Inferior parietal cortex (tissue), 1 donor: Measurements from ENCODE around the gene CACNG1.

Experiments
- DNase-seq: peaks from one replicate; pipeline ENCODE4 v3.0.0-alpha.2; 2016; ENCODE audit errors: extremely low spot score

CACNG1 gene, protein sequence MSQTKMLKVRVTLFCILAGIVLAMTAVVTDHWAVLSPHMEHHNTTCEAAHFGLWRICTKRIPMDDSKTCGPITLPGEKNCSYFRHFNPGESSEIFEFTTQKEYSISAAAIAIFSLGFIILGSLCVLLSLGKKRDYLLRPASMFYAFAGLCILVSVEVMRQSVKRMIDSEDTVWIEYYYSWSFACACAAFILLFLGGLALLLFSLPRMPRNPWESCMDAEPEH

DNA sequence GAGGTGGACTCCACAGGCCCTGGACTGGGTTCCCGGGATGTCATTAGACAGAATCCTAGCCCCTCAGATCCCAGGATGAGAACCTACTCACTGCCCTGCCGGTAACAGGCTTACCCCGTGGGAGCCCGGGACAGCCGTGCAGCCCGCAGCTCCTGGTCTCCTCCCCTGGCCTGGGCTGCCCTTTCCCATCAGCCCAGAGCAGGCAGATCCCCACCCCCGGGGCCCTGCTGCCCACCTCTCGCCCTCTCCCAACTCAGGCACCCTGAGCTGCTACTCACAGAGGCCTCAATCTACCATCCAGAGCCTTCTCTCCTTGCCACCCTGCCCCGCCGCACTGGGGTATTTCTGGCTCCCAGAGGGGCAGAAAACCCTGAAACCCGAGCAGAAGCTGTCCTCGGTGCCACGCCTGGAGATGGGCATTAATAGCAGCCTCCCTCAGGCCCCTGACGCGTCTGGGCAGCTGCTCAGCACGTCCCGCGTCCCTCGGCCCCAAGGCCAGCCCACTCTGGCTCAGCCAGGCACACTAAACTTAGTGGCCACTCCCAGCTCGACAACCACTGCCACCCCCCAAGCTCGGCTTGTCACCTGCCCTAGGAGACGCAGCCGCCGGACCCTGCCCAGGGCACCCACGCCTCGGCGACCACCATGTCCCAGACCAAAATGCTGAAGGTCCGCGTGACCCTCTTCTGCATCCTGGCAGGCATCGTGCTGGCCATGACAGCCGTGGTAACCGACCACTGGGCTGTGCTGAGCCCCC, at the start of gene CACNG1:
CACNG1 (plus strand) TSS at position 539 of the 757 bp plus-strand sequence; CDS start at position 646, 107 bp downstream.
- no peak for DNase-seq

DNA sequence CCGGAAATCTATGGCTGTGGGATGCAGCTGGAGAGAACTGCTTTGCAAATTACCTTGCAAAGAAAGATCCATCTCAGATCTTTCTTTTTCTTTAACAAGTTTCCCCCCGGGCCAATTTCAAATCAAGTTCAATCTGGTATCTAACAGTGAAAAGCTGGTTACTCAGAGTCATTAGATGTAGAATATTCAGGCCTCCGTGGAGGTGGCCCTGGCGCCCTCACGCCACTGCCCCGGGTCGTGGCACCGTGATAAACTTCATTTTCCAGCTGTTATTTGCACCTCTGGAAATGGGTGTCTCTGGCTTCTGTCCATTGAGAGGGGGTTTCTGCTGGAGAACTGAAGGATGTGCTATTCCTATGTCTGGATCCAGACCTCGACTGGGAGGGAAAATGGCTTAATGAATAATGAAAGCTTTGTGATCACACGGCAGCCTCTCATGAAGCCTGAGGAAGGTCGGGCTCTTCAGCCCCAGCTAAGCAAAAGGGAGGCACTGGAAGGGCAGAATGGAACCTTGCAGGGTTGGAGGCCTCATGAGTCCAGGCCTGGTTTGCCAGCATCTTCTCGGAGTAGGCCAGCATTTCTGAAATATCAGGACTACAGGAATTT, 49.3 kb upstream of the CACNG1 start:
- no peak for DNase-seq

DNA sequence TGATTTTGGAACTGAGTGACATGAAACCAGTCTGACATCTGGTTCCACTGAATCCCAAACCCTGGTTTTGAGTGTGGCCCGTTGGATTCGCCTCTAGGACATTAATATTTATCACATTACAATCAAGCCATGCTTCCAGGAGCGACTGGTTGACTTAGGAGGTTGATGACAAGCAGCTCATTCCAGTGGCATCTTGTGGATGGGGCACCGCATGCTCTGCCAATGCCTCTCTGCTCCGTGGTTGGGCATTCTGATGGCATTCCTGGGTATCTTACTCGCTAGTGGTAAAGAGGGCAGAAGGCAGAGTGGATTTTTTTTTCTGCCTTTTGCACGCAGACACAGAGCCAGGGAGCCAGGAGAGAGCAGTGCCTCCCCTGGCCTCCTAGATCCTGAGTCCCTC, 48.4 kb upstream of the CACNG1 start:
- DNase-seq: no peak

DNA sequence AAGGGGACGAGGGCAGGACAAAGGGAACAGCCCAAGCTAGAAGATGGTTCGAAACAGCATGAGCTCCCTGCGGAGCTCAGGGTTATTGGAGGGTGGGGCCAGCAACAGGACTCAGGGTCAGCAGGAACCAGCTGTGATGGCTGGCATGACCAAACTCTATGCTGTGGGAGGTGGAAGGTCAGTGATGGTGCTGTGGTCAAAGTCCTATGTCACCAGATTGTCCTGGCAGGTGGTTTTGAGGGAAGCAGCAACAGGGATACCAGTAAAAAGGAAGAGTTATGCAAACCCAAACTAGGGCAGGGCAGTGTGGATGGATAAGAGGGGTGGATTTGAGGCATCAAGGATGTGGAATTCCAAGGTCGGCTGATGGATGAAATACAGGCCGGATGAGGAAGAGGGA, 47.4 kb upstream of the CACNG1 start:
- no peak for DNase-seq

DNA sequence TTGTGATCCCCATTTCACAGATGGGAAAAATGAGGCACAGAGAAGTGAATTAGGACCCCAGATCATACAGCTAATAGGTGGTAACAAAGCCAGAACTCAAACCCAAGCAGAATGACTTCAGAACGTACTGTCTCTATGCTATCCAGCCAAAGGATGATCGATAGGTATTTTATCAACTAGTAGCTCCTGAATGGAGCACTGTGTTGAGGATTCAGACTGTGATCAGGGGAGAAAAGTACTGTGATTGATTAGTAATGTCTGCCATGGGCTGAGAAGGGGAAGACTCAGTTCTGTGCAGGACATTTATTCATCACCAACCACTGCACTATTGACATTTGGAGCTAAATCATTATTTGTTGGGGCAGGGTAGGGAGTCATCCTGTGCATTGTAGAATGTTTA, 41.1 kb upstream of the CACNG1 start:
- no peak for DNase-seq

DNA sequence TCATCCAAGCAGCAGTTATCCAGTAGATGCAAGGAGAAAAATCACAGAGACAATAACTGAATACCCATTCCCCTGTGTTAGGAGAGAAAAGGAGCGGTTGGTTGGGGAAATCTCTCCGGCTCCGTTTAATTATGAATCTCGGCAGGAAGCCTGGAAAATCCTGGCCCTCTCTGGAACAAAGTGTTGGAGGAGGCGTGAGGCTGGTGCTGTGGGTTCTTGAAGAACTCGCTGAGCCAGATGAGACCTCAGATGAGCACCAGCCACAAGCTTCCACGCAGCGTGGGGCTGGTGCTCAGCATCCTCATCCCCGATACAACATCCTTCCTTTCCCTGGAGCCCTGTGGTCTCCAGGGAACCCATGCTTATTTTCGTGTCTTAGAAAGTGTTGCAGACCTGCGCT, 40.2 kb upstream of the CACNG1 start:
- peak; percentile 49 for DNase-seq

DNA sequence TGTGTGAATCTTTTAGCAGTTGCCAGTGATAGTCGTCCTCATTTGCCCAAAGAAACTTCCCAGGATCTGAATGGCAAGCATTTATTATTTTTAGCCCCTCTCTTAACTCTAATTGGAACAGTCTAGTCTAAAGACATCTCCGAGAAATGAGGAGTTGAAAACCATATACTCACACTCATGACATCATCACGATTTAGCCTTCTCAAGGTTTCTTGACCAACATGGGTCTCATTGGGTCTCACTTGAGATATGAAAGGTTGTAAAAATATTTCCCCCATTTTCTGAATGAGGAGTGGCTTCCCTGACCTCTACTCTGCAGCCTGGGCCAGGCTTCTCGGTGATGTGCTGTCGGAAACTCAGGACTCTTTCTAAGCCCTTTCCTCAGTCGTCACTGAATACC, 37.1 kb upstream of the CACNG1 start:
- DNase-seq: no peak

DNA sequence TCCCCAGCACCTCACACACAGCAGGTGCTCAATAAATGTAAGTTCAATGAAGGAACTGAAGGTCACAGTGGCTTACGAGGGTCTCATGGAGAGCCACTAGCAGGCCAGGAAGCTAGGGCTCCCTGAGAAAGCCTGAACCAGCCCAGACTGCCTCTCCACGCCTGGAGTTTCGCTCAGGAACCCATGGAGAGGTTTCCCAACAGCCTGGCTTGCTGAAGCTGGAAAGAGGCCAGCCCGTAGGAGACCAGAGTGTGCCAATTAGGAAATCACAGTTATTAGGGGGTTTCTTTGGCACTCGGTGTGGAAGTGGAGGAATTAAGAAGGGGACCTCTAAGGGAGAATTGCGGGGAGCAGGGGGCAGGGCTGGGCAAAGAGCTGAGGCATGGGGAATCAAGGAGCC, 36.3 kb upstream of the CACNG1 start:
- DNase-seq: no peak

DNA sequence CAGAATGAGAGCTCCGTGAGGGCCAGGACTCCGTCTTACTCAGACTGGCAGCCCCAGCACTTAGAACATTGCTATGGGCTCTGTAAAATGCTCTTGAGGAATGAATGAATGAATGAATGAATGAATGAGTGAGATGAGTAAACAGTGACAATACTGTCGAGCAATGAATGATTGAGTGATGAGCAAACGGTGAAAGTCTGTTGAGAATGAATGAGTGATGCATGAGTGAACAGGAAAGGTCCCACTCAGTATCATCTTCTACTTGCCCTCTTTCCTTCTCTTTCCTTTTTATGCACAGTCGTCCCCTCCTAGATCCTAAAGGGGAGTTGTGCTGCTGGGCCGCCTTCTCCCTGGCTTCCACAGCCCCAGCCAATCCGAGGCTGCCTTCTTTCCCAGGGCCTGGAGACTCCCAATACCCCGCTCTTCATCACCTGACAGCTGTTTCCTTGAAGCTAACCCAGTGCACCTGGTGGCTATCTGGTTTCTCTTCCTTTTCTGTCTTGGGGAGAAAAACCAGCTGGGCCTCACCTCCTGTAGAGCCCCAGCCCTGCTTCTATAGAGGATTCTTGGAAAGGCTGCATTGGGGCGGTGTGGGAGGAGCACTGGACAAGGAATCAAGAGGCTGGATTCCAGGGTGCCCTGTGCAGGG, 32.7 kb upstream of the CACNG1 start:
- no peak for DNase-seq

DNA sequence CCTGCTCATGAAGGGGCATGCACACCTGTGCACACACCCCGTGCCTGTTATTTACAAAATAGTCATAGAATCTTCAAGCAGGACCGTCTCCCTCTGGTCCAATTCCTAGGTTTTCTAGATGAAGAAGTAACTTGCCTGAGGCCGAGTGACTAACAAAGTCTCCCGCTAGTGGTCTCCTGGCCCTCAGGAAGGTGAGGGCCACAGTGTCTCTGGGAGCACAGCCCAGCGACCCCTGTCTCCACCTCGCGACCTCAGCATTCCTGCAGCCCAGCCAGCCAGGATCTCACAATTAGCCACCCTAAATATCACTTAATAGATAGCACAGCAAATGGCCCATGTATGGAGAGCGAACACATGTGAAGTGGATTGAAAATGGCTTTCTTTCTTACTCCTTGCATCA, 30.5 kb upstream of the CACNG1 start:
- DNase-seq: no peak

DNA sequence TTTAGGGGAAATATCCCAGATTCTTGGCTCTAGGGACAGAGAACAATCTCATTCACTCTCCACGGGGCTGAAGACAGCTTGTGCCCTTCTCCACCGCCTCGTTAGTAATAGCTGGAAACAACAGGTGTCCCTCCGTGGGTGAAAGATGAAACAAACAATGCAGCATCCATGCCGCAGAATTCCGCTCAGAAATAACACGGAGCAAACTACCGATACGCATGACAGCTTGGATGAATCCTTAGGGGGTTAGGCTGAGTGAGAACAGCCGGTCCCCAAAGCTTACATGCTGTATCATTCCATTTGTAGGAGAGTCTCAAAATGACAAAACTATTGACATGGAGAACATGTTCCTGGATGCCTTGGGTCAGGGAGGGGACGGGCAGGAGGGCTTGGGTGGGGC, 29.4 kb upstream of the CACNG1 start:
- no peak for DNase-seq

DNA sequence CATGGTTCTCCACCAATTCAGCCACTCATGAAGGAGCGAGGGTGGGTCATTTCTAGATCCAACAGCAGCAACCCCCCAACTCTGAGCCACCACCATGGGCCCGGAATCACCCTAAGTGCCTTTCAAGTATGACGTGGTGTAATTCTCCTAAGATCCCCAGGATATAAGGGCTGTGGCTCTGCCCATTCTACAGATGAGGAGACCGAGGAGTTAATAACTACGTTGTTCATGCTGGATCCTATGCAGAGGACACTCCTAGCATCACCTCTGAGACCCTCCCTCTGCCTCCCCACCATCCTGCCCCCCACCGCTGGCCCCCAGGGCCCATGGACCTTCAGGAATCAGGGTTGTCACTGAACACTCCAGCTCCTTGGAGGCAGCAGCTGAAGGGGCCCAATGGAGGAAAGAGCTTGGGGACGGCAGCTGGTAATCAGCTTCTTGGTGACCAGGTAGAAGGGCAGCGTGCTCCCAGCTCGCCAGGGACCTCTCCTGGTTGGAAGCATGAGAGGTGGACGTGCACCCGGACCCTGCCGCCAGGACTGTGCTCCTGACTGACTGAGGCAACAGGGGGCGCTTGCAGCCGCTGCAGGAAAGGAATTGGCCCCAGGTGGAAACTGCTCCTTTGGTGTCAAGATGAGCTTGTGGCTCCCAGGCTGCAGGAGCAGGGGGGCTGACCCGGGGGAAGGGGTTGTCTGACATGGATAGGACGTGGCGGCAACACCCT, 28.2 kb upstream of the CACNG1 start:
- DNase-seq: no peak

DNA sequence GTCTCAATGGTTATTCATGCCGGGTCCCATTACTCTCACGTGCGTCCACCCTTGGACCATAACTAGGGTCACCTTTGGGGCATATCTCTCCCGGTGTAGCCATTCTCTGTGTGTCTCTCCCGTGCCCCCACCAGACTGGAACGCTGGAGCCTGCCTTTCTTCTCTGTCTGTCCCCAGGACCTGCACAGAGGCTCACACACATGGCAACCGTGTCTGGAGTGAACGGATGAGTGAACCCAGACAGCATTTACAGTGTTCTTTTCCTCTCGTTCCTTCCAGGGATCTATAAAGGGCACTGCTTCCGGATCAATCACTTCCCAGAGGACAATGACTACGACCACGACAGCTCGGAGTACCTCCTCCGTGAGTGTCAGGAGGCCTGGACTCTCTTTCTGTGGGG, 26.4 kb upstream of the CACNG1 start:
- DNase-seq: no peak

DNA sequence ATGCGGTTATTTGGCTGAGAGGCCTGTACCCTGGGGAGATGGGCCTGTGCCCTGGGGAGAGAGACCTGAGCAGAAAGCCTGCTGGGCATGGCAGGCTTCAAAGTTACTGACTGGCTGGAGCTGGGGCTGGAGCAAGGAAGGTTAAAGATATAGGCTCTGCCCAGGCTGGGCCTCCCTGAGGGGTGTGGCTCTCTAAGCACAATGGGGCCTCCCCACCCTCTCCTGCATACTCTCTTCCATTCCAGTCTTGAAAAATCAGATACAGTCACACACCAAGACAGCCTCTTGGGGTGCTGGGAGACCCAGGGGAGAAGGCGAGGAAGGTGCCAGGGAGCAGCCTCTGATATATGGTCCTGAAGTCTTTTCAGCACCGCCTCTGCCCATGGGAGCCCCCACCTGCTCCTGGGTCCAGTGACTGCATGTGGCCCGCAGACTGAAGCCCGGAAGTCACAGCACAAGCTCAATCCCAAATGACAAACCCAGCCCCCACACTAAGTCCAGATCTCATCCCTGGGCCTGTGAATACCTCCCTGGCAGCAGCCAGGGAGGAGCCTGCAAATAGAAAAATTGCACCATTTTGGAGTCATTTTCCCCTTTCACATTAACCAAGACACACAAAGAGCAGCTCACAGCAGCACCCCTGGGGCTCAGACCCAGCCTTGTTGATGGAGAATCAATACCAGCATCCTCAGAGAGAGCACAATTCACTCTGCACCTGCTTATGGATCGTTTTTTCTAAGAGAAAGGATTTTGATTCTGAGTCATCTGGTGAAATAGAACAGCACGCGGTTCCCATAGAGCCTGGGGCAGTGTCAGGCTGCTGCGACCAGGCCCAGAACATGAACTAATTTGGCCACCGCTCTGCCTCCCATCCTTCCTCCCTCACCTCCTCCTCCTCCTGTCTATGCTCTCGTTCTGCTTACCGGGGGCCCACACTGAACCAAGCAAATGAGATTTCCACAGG, 25.6 kb upstream of the CACNG1 start:
- no peak for DNase-seq

DNA sequence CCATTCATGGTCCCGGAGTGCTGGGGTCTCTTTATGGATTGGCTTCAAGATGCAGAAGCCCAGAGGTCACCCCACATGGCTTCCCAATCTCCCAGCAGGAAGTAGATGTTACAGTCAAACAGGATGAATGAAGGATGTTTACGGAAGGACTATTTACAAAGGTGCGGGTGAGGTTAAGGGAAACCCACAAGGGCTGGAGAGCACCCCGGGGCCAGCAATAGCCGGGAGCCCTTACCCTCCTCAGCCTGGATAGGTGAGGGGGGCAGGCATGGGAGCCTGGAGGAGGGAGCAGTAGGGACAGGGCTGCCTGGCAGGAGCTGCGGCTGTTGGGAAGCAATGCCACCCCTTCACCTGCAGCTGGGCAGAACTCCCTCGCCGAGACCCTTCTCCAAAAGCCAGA, 24.5 kb upstream of the CACNG1 start:
- DNase-seq: no peak

DNA sequence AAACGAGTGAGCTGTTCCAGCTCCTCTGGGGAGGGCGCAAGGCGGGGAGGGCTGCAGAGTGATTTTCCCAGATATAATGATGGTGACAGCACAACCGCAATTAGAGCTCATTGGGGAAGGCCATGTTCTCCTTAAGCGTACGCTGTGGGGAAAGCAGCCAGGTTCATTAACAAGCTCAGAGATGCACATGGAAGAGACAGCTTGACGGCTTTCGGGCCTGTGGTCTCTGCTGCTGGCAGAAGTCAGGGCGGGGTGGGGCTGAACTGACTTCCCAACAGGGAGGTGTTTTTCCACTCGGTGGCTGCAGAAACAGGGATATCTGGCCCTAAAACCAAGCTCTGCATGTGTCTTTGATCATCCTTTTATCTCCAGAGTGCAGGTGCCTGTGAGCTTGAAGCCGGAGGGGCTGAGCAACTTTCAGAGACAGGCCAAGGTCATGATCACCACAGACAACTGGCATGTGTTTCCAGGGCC, 24.0 kb upstream of the CACNG1 start:
- DNase-seq: no peak

DNA sequence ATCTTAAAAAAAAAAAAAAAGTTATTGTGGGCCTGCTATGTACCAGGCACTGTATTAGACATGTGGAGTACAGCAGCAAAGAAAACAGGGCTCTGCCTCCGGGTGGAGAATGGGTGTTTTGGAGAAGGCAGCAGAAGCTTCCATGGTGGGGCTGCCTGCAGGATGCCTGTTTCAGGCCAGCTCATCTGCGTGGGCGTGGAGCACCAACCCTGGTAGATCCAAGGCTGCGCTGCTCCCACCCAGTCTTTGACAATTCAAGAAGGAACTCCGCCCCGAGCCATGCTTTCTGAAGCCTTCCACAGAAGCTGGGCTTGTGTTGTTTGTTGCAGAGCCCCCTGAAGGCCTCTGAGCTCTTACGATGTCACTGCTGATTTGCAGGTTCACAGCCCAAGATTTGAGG, 23.2 kb upstream of the CACNG1 start:
- DNase-seq: no peak

DNA sequence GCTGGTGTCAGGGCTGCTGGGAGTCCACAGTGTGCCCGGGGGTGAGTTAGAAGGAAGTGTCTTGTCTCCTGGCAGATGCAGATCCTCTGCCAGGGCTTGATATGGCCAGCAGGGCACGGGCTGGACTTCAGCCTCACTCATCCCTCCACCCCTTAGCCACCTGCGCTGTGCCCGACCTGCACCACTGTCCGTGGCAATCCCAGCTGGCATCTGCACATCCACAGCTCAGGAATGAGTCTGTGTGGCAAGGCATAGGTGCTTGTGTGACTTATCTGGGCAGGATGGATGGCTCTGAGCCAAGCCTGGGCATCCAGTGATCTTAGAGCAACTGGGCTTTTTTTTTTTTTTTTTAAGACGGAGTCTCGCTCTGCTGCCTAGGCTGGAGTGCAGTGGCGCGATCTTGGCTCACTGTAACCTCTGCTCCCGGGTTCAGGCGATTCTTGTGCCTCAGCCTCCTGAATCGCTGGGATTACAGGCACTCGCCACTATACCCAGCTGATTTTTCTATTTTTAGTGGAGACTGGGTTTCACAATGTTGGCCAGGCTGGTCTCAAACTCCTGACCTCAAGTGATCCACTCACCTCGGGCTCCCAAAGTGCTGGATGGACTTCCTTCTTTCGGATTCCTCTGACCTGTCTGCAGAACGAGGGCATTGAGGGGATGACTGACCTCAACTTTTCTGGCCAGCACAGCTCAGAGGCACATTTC, 22.5 kb upstream of the CACNG1 start:
- no peak for DNase-seq

DNA sequence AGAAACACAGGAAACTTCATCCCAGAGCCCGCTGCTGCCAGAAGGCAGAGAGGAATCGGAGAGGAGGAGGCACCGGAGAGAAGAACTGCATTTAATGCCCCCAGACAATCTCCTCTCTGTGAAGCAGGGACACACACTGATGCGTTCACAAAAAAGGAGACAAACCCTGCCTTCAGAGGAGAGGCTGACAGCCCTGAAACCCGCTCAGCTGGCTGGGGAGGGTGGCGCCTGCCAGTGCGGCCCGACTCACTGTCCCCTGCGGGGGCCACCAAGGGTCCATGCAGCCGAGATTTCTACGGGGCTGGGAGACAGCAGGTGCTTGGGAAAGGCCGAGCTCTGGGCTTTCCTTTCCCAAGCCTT, 21.9 kb upstream of the CACNG1 start:
- DNase-seq: no peak

DNA sequence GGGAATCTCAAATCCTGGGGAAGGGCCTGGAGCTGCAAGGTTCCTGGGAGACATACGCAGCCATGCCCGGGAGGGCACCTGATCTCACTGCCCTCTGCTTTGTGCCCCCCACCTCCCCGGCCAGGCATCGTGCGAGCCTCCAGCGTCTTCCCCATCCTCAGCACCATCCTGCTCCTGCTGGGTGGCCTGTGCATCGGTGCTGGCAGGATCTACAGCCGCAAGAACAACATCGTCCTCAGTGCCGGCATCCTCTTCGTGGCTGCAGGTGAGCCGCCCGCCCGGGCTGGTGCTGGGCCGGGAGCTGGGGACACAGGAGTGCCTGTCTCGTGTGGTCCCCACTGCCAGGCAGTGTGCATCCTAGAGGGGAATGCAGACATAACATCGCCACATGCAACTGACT, 19.6 kb upstream of the CACNG1 start:
- no peak for DNase-seq
